ENCODE measurements around the gene EYA4. TPM values are rescaled to one million over a fixed set of nuclear protein-coding genes. Genes with fewer than 3 reads are reported as not detected.

EYA4 gene
- total and polyA plus RNA-seq, 2 of the 4 experiments (the other 2 are of a cell fraction): 5.7 to 11.1 TPM

DNA sequence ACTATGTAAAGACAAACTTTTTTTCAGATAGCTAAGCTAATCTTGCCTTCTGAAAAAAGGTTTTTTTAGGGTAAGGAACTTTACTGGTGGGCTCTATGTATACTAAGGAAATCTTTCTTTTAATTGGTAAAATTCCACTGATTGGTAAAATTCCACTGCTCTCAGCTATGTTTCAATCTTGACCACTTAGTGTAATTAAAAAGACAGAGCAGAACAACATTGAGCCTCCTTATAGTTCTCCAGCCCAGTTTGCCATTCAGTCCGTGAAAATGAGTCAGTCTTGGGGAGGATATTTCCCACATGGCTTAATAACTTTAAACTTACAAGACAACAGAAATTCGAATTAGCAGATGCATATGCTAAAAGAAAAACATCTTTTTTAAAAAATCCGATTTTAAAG lies 92.7 kb downstream of the EYA4 start:
- Histone ChIP-seq H2BK20ac (ENCODE audit: low read depth, low read length) (no peak overlapping the region), H2AK5ac (ENCODE audit: low read depth, low read length) (no peak overlapping the region), H3K9me1 (ENCODE audit: insufficient read depth, low read length) (peaks cover 3% of the 10 kb centered on the region), H3K27ac (ENCODE audit: insufficient read depth, low read length) (no peak overlapping the region), H2BK120ac (ENCODE audit: low read depth, low read length) (no peak overlapping the region), H3K56ac (ENCODE audit: extremely low read depth, insufficient read depth, low read length) (no peak overlapping the region), H2AFZ (replicated peaks; ENCODE audit: low read length, poor library complexity) (no peak overlapping the region), H3K23ac (ENCODE audit: low read depth, low read length) (no peak overlapping the region), H3K14ac (replicated peaks; ENCODE audit: low read depth, low read length) (no peak overlapping the region), H4K91ac (ENCODE audit: insufficient read depth, low read depth, low read length) (no peak overlapping the region), H3K4ac (ENCODE audit: low read depth, low read length) (no peak overlapping the region), H3K4me2 (ENCODE audit: low read depth, low read length) (no peak overlapping the region), H2BK15ac (ENCODE audit: low read depth, low read length) (no peak overlapping the region), H2AK9ac (replicated peaks; ENCODE audit: low read depth, low read length, poor library complexity) (no peak overlapping the region), H3K4me1 (ENCODE audit: control insufficient read depth, insufficient read depth, low read length) (peaks cover 5% of the 10 kb centered on the region), H3K79me1 (ENCODE audit: low read depth in 1 of 2, low read length in 2 of 2) (peaks cover 0 to 10% of the 10 kb centered on the region in 2 experiments; a peak in 1 of 4 replicates), H3K18ac (ENCODE audit: low read depth, low read length) (no peak overlapping the region), H3K9ac (ENCODE audit: low read depth, low read length) (no peak overlapping the region), H3K4me3 (ENCODE audit: insufficient read depth, low read depth, low read length) (no peak overlapping the region), H3K36me3 (ENCODE audit: control insufficient read depth, insufficient read depth, low read length) (no peaks in the 10 kb centered on the region), H4K5ac (ENCODE audit: low read depth, low read length) (no peak overlapping the region), H2BK5ac (ENCODE audit: low read depth, low read length, poor library complexity, severe bottlenecking) (no peak overlapping the region), H3K9me3 (ENCODE audit: control insufficient read depth, insufficient read depth, low read length) (no peaks in the 10 kb centered on the region), H4K20me1 (ENCODE audit: insufficient read depth, low read length) (no peaks in the 10 kb centered on the region), H4K8ac (ENCODE audit: low read depth in 2 of 2, low read length in 2 of 2) (no peak overlapping the region), H3K27me3 (ENCODE audit: control insufficient read depth, insufficient read depth, low read length) (no peaks in the 10 kb centered on the region)
- no peak for DNase-seq
- ChIA-PET POLR2A (ENCODE audit: unreplicated experiment) (interaction anchor here (0.5 kb wide), 1 partner anchor 11 kb away, joined by 3 read pairs; no protein-coding TSS in a partner anchor), CTCF (no interaction called here)
- TF ChIP-seq ELK1 (IDR thresholded peaks at IDR 0.05; ENCODE audit: borderline replicate concordance, low read depth, low read length) (no peak), FOS (IDR thresholded peaks at IDR 0.05; ENCODE audit: low read depth, low read length) (no peak), CHD1 (IDR thresholded peaks at IDR 0.05; ENCODE audit: low read depth, low read length) (no peak), SMC3 (IDR thresholded peaks at IDR 0.05; ENCODE audit: low read depth, low read length) (no peak), MAFK (IDR thresholded peaks at IDR 0.05; ENCODE audit: low read depth, low read length) (no peak), RCOR1 (IDR thresholded peaks at IDR 0.05; ENCODE audit: insufficient replicate concordance, low read length) (no peak), CEBPB (IDR thresholded peaks at IDR 0.05; ENCODE audit: low read depth, low read length) (no peak), NFE2L2 (IDR thresholded peaks at IDR 0.05; ENCODE audit: low read depth, low read length) (no peak), MAZ (IDR thresholded peaks at IDR 0.05; ENCODE audit: borderline replicate concordance, low read depth, low read length) (no peak), USF2 (IDR thresholded peaks at IDR 0.05; ENCODE audit: low read depth, low read length) (no peak), MXI1 (IDR thresholded peaks at IDR 0.05; ENCODE audit: borderline replicate concordance, low read depth, low read length) (no peak), BHLHE40 (IDR thresholded peaks at IDR 0.05; ENCODE audit: low read depth, low read length) (no peak), POLR2A (IDR thresholded peaks at IDR 0.05; ENCODE audit: low read depth, low read length) (no peak)
- TF ChIP-seq, protein P1, sequence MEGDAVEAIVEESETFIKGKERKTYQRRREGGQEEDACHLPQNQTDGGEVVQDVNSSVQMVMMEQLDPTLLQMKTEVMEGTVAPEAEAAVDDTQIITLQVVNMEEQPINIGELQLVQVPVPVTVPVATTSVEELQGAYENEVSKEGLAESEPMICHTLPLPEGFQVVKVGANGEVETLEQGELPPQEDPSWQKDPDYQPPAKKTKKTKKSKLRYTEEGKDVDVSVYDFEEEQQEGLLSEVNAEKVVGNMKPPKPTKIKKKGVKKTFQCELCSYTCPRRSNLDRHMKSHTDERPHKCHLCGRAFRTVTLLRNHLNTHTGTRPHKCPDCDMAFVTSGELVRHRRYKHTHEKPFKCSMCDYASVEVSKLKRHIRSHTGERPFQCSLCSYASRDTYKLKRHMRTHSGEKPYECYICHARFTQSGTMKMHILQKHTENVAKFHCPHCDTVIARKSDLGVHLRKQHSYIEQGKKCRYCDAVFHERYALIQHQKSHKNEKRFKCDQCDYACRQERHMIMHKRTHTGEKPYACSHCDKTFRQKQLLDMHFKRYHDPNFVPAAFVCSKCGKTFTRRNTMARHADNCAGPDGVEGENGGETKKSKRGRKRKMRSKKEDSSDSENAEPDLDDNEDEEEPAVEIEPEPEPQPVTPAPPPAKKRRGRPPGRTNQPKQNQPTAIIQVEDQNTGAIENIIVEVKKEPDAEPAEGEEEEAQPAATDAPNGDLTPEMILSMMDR (conservative IDR thresholded peaks at IDR 0.05; ENCODE audit: low read depth, low read length): no peak
- dilution Hi-C loops (cut with HindIII; ENCODE audit: low sequenced_read_pairs, unreplicated experiment): no loop called here
- intact Hi-C loops (cut with micrococcal nuclease): loop anchor here (5.0 kb wide), 1 partner anchor 42 kb away; no protein-coding TSS in a partner anchor
- in situ Hi-C loops (cut with MboI; ENCODE audit: low sequenced_read_pairs): no loop called here
- ATAC-seq (ENCODE audit: low read depth): no peak
- no TSS peak for BruUV-seq (replicated peaks)
- 80% methylated on average over 1 of the region's 3 CpGs; no CpG with 5 or more reads in 1 of the 2 experiments for WGBS, 2 experiments (ENCODE audit: extremely low coverage in 2 of 2, insufficient read length in 1 of 2)

Data from IMR-90 (cell line).